ENCODE results near the gene G0S2.

The G0S2 gene

DNA sequence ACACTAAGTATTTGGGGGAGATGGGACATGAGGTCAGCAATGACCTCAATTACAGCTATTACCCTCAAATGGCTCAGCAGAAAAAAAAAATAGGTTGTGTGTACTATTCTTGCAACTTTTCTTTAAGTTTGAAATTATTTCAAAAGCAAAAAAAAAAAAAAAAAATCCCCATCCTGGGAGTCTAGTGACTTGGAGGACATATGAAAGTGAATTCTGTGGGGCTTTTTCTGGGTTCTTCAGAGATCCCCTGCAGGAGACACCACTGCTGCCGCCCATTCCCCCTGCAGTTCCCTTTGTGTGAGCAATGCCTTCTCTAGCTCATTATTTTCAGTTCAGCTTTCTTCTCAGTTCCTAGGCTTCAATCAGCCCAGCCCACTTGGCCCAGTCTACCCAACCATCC, 46.1 kb downstream of the G0S2 start:
- TF ChIP-seq, protein P1, sequence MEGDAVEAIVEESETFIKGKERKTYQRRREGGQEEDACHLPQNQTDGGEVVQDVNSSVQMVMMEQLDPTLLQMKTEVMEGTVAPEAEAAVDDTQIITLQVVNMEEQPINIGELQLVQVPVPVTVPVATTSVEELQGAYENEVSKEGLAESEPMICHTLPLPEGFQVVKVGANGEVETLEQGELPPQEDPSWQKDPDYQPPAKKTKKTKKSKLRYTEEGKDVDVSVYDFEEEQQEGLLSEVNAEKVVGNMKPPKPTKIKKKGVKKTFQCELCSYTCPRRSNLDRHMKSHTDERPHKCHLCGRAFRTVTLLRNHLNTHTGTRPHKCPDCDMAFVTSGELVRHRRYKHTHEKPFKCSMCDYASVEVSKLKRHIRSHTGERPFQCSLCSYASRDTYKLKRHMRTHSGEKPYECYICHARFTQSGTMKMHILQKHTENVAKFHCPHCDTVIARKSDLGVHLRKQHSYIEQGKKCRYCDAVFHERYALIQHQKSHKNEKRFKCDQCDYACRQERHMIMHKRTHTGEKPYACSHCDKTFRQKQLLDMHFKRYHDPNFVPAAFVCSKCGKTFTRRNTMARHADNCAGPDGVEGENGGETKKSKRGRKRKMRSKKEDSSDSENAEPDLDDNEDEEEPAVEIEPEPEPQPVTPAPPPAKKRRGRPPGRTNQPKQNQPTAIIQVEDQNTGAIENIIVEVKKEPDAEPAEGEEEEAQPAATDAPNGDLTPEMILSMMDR (conservative IDR thresholded peaks at IDR 0.05), result no peak
- H3K27ac ChIP-seq, result no peak overlapping the region

- no peak overlapping the region for H3K27ac ChIP-seq
- TF ChIP-seq, protein P1 (conservative IDR thresholded peaks at IDR 0.05), result no peak
Measured at GRCh38 chr1:209723265-209723664, 48.1 kb downstream of the G0S2 start.

DNA sequence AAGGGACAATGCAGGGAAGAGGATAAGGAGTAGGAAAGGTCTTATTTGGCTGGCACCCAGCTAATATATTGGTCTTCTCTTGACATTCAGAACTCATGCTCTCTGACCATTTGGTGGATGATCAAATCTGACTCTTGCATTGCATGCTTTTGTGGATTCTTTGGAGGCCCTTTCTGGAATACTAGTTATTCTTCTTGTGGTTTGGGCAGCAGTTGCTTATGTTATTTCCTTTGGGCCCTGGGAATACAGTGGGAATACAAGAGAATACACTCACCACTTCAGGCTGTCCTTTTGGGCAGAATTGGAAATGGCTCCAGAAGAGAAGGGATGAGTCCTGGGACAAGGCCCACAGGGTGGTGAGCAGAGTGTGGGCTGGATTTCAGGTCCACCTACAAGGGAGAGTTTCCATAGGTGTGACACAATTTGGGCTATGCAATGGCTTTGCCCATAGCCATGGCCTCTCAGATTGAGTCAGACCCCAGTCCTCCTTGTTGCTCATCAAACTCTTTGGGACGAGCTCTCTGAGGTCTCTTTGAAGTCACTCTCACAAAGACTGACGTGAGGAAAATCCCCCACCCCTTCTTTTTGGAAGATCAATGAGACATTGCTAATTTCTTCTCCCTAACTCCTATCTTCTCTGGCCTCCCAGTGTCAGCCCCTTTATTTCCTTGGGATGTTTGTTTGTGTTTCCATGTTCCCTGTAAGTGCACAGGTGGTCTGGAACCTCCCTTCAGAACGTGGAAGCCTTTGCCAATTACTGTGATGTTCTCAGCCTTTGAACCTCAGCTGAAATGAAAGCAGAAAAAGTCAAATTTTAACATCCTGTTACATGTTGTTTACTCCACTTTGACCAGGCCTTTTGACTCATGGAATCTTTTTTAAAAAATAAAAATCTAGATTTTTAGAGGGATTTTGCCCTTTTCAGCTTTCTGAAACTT, 48.8 kb downstream of the G0S2 start:
- TF ChIP-seq, protein P1 (conservative IDR thresholded peaks at IDR 0.05), result no peak
- H3K27ac ChIP-seq, result no peak overlapping the region
